Stimulated activated CD8-positive, alpha-beta memory T cell treated with anti-CD3 and anti-CD28 coated beads, Interleukin-15, amount 100 ng/mL, for 4 hours (primary cell): ENCODE results near the gene KLF7.

Experiments used
- DNase-seq, 2 donors: peaks; one replicate each; pipeline ENCODE4 v3.0.0-alpha.2; 2020; ENCODE audit warnings: low read depth in 2 of 2

KLF7 gene

GRCh38 chr2:207165121-207166038 lies at the start of gene KLF7:
KLF7 (minus strand) TSS chr2:207165948; CDS start chr2:207165568, 380 bp downstream.
- DNase-seq: peak; percentile 32 to 34

- DNase-seq: no peak
Observed at GRCh38 chr2:207215308-207215707, 49.6 kb upstream of the KLF7 start.

DNA sequence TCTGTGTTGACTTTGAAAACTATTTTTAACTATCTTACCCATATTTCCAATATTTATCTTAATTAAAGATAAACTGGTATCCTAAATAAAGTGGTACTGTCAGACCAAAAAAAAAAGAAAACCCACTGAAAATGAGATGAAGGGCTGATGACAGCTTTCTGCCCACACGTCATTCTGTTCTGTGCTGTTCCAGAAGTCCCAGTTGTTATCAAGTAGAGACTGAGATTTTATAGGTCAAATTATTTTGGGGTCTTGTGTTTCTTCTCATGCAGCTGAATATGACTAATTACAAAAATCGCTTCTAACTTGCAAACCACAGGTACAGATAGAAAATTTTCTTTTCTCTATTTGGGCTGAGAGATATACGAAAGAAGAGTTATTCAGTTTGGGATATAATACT lies 48.7 kb upstream of the KLF7 start:
- DNase-seq: no peak

- no peak for DNase-seq
Observed at GRCh38 chr2:207206011-207206410, 40.3 kb upstream of the KLF7 start.

DNA sequence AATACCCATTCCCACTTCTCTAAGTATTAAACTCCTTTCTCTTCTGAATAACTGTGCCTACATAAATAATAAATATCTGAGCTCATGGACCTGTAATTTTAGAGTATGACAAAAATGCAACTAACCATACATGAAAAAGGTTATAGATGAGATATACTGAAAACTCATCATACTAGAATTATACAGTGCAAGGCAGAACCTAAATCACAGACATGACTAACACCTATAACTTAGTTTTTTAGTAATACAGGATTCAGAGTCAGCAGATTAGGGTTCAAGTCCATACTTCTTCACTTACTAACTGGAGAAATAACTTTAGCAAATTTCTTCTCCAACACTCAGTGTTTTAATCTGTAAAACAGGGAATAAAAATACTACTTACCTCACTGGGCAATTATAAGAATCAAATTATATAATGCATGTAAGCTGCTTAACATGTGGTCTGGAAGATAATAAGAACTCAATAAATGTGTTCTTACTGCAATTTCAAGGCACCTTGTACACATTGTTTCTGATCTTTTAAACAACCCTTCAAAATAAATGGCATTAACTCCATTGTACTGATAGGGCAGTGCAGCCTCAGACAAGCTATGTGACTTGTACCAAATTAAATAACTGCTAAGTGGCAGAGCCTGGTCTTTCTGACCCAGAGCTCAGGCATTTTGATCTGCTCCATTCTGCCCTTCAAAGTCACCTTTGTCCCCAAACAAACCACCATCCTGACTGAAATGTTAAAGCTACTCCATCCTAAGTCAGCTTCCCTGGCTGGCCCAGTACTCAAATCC lies 39.6 kb upstream of the KLF7 start:
- no peak for DNase-seq

- no peak for DNase-seq
Observed at GRCh38 chr2:207203056-207203455, 37.3 kb upstream of the KLF7 start.

DNA sequence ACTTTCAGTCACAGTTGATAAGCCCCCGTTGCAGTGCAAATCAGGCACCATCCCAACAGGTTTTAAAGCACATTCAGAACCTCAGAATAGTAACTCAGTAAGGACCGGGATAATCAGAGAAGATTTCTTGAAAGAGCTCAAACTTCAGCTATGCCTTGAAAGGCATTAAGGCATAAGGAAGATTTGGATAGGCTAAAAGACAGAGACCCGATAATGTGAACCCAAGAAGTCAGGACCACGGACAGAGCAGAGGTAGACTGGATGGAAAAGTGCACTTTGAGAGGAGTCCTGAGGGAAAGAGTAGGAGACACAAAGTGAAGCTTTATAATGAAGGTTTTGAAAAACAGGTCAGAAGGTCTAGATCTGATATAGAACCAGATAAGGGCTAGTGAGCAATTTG lies 36.9 kb upstream of the KLF7 start:
- DNase-seq: no peak

DNA sequence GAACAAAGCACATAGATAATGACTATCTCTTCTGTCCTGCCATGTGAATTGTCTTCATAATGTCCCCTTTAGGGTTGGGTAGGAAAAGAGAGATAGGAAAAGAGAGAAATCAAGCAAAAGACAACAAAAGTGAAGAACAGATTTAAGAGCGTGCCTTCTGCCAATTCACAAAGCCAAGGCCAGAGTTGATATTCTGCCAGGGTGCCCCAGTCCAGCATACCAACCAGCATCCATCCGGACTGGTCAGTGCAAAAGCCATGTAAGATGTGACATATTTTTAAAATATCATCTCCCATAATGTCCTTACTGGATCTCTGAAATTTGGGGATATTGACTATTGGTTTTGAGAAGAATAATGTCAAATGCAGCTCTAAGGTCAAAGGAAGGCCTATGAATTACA lies 35.7 kb upstream of the KLF7 start:
- no peak for DNase-seq

DNA sequence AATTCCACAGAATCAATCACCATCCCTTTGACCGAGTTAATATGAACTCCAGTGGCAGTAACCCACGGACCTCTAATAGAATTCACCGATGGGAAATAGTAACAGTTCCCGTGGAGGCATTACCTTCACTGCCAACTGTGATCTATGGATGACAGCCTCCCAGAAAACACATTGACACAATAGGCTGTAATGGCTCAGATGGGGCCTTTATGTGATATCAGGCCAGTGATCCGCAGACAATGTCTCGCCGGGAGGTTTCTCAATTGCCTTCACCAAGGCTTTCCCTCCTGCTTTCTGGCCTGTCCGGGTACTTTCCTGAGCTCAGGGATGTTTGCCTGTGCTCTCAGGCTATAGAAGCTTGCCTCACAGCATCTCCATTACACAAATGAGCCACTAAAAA lies 34.4 kb upstream of the KLF7 start:
- DNase-seq: no peak

- no peak for DNase-seq
Observed at GRCh38 chr2:207194028-207194427, 28.3 kb upstream of the KLF7 start.

DNA sequence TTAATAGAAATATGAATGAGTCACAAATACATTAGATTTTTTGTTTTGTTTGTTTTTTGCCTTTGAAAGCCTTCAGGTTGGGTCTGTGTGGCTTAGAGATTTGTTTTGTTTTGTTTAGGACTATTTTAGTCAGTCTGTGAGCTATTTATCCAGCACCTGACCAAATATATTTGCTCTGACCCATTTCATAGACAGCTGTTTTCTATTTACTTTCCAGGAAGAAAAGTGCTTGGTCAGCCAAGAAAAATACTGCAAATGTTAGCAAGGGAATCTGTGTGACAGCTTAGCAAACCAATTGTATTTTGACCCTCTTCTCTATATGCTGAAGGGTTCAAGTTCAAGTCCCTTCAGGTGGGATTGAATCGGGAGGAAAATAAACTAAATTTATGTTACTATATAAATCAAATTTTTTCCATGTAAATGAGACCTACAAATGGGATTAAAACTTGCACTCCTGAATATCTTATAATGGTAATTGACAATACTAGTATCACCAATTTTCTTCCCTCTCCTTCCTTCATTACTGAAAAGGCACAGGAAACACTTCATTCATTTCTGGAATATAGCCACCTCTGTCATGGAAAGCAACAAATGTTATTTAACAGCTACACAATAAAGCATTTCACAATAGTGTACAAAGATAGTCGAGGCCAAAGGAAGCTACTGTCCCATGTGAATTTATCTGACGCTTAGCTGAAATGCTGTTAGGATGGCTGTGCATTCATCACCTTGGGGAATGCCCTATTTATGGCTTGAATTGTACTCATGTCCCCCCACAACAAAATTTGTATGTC lies 23.1 kb upstream of the KLF7 start:
- DNase-seq: no peak

- DNase-seq: no peak
Observed at GRCh38 chr2:207185372-207185771, 19.6 kb upstream of the KLF7 start.

- no peak for DNase-seq
Observed at GRCh38 chr2:207184768-207185167, 19.0 kb upstream of the KLF7 start.

- no peak for DNase-seq
Observed at GRCh38 chr2:207184348-207184747, 18.6 kb upstream of the KLF7 start.

GRCh38 chr2:207183506-207183905 lies 17.8 kb upstream of the KLF7 start:
- no peak for DNase-seq

- DNase-seq: no peak
Observed at GRCh38 chr2:207182911-207183310, 17.2 kb upstream of the KLF7 start.

- DNase-seq: no peak
Observed at GRCh38 chr2:207181526-207182274, 16.0 kb upstream of the KLF7 start.

DNA sequence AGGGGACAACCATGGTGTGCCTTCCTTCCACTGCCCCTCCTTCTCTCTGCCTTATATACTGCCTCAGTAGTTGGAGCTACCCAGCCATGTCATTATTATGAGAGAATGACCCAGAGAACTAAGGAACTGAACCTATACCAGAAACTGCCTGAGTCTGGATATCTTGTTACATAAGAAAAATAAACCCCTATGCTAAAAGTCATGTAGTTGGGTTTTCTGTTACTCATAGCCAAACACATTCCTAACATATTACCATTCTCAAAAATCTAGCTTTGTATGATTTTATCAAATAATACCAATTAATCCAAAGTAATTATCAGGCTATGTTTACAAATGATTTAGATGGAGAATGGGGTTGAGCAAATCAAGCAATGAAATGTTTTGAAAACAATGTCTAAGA lies 15.0 kb upstream of the KLF7 start:
- no peak for DNase-seq

DNA sequence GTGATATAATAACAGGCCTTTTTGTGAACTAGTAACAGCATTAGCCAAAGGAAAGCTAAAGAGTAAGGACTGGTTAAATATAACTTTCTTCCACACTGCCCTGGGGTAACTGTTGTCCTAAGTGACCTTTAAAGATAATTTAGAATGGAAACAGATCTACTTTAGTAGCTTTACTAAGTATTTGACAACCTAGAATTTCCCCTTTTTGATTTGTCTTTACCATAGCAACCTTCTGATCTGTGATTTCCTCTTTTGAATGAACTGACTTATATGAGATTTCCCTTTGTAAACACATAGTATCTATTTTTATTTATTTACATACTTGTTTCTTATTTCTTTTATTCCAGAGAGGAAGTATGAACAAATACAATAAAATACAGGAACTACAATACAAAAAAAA lies 10.5 kb upstream of the KLF7 start:
- no peak for DNase-seq

GRCh38 chr2:207173641-207174040 lies 7.9 kb upstream of the KLF7 start:
- DNase-seq: no peak
